ENCODE results near the gene USF3. TPM values are rescaled to one million over a fixed set of nuclear protein-coding genes. Genes with fewer than 3 reads are reported as not detected.

The USF3 gene
- total RNA-seq, 1 donor from 2014 or later = 8.4 TPM

DNA sequence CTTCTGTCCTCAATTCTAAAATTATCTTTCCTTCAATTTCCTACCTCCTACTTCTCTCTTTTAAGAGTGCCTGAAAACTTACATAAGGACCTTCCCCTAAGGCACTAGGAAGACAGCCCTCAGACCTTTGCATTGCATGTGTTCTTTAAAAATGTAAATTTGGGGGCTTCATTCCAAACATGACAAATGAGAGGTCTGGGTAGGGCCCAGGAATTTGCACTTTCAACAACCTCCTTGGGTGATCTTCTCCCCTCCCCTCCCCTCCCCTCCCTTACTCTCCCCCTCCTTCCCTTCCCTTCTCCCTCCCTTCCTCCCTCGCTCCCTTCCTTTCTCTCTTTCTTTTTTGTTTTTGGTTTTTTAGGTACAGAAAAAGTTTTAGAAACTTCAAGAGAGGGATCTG, 18.7 kb downstream of the USF3 start:
- H3K4me3 ChIP-seq (ENCODE audit: low read length in 3 of 3) = no peak overlapping the region
- H3K4me1 ChIP-seq (ENCODE audit: control insufficient read depth in 3 of 3, insufficient read depth in 3 of 3, low read length in 3 of 3) = peaks cover 0 to 8% (median 7%) of the 10 kb centered on the region in 3 donors
- H3K9me3 ChIP-seq (ENCODE audit: control insufficient read depth in 3 of 3, low read length in 3 of 3) = no peaks in the 10 kb centered on the region
- H3K27me3 ChIP-seq (ENCODE audit: control insufficient read depth in 3 of 3, insufficient read depth in 3 of 3, low read length in 3 of 3) = no peaks in the 10 kb centered on the region
- H3K27ac ChIP-seq (ENCODE audit: low read depth, low read length) = no peak overlapping the region
- peaks cover 3 to 21% (median 12%) of the 10 kb centered on the region in 3 donors for H3K36me3 ChIP-seq (ENCODE audit: control insufficient read depth in 3 of 3, insufficient read depth in 3 of 3, low read length in 3 of 3)
- no peak overlapping the region for H3K9ac ChIP-seq (ENCODE audit: low read depth in 1 of 3, low read length in 3 of 3)

DNA sequence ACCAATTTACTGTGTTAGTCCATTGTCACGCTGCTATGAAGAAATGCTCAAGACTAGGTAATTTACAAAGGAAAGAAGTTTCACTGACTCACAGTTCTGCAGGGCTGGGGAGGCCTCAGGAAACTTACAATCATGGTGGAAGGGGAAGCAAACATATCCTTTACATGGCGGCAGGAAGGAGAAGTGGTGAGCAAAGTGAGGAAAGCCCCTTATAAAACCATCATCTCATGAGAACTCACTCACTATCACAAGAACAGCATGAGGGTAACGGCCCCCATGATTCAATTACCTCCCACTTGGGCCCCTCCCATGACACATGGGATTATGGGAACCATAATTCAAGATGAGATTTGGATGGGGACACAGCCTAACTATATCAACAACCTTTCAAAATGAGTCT, 20.2 kb downstream of the USF3 start:
- peaks cover 0 to 8% (median 7%) of the 10 kb centered on the region in 3 donors for H3K4me1 ChIP-seq (ENCODE audit: control insufficient read depth in 3 of 3, insufficient read depth in 3 of 3, low read length in 3 of 3)
- no peak overlapping the region for H3K4me3 ChIP-seq (ENCODE audit: low read length in 3 of 3)
- H3K27ac ChIP-seq (ENCODE audit: low read depth, low read length) = no peak overlapping the region
- peaks cover 3 to 22% (median 18%) of the 10 kb centered on the region in 3 donors for H3K36me3 ChIP-seq (ENCODE audit: control insufficient read depth in 3 of 3, insufficient read depth in 3 of 3, low read length in 3 of 3)
- no peaks in the 10 kb centered on the region for H3K9me3 ChIP-seq (ENCODE audit: control insufficient read depth in 3 of 3, low read length in 3 of 3)
- no peaks in the 10 kb centered on the region for H3K27me3 ChIP-seq (ENCODE audit: control insufficient read depth in 3 of 3, insufficient read depth in 3 of 3, low read length in 3 of 3)
- H3K9ac ChIP-seq (ENCODE audit: low read depth in 1 of 3, low read length in 3 of 3) = no peak overlapping the region

DNA sequence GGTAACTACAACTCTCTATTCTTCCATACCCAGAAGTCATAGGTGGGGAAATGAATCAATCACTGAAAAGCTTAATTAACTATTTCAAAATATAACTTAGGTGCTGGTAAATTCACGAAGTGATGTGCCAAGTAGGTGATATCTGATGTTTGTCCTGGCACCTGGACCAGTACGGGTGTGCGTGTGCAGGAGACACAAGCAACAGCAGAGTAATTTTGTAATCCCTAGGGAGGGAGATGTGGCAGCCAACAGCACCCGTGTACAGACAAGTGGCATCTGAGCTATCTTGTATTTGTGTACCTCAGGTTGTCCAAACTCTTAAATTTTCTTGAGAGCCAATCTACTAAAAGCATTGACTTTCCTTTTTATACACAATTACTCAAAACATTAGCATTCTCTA, 22.8 kb downstream of the USF3 start:
- Histone ChIP-seq H3K27ac (ENCODE audit: low read depth, low read length) (no peak overlapping the region), H3K27me3 (ENCODE audit: control insufficient read depth in 3 of 3, insufficient read depth in 3 of 3, low read length in 3 of 3) (no peaks in the 10 kb centered on the region), H3K4me3 (ENCODE audit: low read length in 3 of 3) (no peak overlapping the region), H3K36me3 (ENCODE audit: control insufficient read depth in 3 of 3, insufficient read depth in 3 of 3, low read length in 3 of 3) (peaks cover 3 to 25% (median 23%) of the 10 kb centered on the region in 3 donors), H3K9ac (ENCODE audit: low read depth in 1 of 3, low read length in 3 of 3) (peak overlapping the region in 1 of 3 donors; percentile 37), H3K9me3 (ENCODE audit: control insufficient read depth in 3 of 3, low read length in 3 of 3) (no peaks in the 10 kb centered on the region), H3K4me1 (ENCODE audit: control insufficient read depth in 3 of 3, insufficient read depth in 3 of 3, low read length in 3 of 3) (peaks cover 0 to 7% (median 5%) of the 10 kb centered on the region in 3 donors)

DNA sequence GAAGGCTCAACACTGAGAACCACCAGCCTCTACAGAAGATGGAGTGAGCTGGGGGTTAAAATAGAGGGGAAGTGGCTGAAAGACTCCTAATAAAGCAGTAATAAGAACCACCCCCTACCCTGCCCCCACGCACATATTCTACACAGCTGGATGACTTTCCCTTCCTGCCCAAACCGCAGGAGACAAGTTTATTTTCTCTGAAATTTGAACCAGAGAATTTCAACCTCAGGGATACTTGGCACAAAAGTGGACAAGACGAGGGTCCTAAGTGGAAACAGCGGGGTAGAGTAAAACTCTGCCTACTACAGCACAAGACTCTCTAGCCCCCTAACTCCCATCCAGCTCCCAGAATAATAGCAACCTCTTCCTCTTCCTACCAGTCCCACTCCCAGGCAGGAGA, 28.4 kb downstream of the USF3 start:
- H3K9ac ChIP-seq (ENCODE audit: low read depth in 1 of 3, low read length in 3 of 3) = no peak overlapping the region
- H3K9me3 ChIP-seq (ENCODE audit: control insufficient read depth in 3 of 3, low read length in 3 of 3) = no peaks in the 10 kb centered on the region
- H3K4me1 ChIP-seq (ENCODE audit: control insufficient read depth in 3 of 3, insufficient read depth in 3 of 3, low read length in 3 of 3) = peaks cover 0 to 10% (median 8%) of the 10 kb centered on the region in 3 donors
- peaks cover 4 to 33% (median 23%) of the 10 kb centered on the region in 3 donors for H3K36me3 ChIP-seq (ENCODE audit: control insufficient read depth in 3 of 3, insufficient read depth in 3 of 3, low read length in 3 of 3)
- peak overlapping the region in 1 of 3 donors; percentile 23 for H3K4me3 ChIP-seq (ENCODE audit: low read length in 3 of 3)
- no peaks in the 10 kb centered on the region for H3K27me3 ChIP-seq (ENCODE audit: control insufficient read depth in 3 of 3, insufficient read depth in 3 of 3, low read length in 3 of 3)
- no peak overlapping the region for H3K27ac ChIP-seq (ENCODE audit: low read depth, low read length)

DNA sequence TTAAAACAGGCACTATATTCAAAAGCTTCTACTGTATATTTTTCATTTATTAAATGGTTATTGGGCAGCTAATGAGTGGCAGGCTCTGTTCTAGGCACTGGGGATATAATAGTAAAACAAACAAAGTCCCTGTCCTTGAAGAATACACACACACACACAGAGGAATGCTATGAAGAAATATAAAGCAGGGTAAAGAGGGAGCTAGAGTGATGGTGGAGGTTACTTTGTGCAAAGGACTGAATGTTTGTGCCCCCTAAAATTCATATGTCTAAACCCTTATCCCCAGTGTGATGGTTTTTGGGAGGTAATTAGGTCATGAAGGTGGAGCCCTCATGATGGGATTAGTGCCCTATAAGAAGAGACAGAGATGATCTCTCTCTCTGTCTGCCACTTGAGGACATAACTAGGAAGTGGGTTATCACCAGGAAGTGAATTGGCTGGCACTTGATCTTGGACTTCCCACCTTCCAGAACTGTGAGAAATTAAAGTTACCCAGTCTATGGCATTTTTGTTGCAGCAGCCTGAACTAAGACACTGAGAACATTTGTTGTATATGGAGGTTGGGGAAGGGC, 31.8 kb downstream of the USF3 start:
- H3K4me3 ChIP-seq (ENCODE audit: low read length in 3 of 3) = no peak overlapping the region
- no peaks in the 10 kb centered on the region for H3K9me3 ChIP-seq (ENCODE audit: control insufficient read depth in 3 of 3, low read length in 3 of 3)
- peaks cover 16 to 30% (median 28%) of the 10 kb centered on the region in 3 donors for H3K4me1 ChIP-seq (ENCODE audit: control insufficient read depth in 3 of 3, insufficient read depth in 3 of 3, low read length in 3 of 3)
- H3K27me3 ChIP-seq (ENCODE audit: control insufficient read depth in 3 of 3, insufficient read depth in 3 of 3, low read length in 3 of 3) = no peaks in the 10 kb centered on the region
- H3K36me3 ChIP-seq (ENCODE audit: control insufficient read depth in 3 of 3, insufficient read depth in 3 of 3, low read length in 3 of 3) = peaks cover 4 to 33% (median 25%) of the 10 kb centered on the region in 3 donors
- no peak overlapping the region for H3K9ac ChIP-seq (ENCODE audit: low read depth in 1 of 3, low read length in 3 of 3)
- H3K27ac ChIP-seq (ENCODE audit: low read depth, low read length) = peak overlapping the region; percentile 94

DNA sequence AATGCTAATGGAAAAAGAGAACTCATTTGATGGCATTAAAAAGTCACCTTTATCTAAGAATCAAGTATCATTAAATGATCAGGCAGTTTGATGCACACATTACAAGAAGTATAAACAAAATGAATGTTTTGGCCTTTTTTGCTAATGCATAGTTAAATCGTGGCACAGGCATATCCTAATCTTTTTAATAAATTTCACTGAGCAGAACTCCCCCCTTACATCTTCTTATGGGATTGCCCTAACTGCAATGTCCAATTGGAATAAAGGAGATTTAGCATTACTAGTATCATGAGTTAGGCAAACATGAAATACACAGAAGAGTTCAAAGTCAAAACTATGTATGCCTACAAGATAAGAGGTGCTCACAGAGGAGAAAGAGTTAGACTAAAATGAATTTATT, 32.7 kb downstream of the USF3 start:
- H3K27me3 ChIP-seq (ENCODE audit: control insufficient read depth in 3 of 3, insufficient read depth in 3 of 3, low read length in 3 of 3) = no peaks in the 10 kb centered on the region
- no peak overlapping the region for H3K9ac ChIP-seq (ENCODE audit: low read depth in 1 of 3, low read length in 3 of 3)
- no peak overlapping the region for H3K4me3 ChIP-seq (ENCODE audit: low read length in 3 of 3)
- H3K4me1 ChIP-seq (ENCODE audit: control insufficient read depth in 3 of 3, insufficient read depth in 3 of 3, low read length in 3 of 3) = peaks cover 25 to 38% (median 37%) of the 10 kb centered on the region in 3 donors
- H3K27ac ChIP-seq (ENCODE audit: low read depth, low read length) = peak overlapping the region; percentile 94
- peaks cover 9 to 40% (median 25%) of the 10 kb centered on the region in 3 donors for H3K36me3 ChIP-seq (ENCODE audit: control insufficient read depth in 3 of 3, insufficient read depth in 3 of 3, low read length in 3 of 3)
- no peaks in the 10 kb centered on the region for H3K9me3 ChIP-seq (ENCODE audit: control insufficient read depth in 3 of 3, low read length in 3 of 3)

DNA sequence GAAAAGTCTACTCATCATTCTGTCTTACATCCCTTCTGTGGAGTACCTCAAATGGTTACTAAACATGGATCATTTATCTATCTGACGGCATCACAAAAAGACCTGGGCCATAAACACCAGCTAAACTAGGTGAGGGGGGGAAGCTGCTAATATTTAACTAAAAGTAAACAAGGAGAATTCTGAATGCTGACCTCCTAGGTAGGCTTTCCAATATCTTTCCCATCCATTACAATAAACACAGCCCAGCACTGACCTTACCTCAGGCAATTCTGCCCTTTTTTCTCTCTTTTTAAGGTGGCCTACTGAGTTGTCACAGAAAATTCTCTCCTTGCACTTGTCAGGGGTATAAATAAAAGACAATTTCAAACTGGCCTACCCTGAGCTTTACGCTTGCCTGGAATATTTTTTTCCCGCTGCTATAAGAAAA, 33.1 kb downstream of the USF3 start:
- Histone ChIP-seq H3K27ac (ENCODE audit: low read depth, low read length) (peak overlapping the region; percentile 94), H3K9ac (ENCODE audit: low read depth in 1 of 3, low read length in 3 of 3) (peak overlapping the region in 1 of 3 donors; percentile 33), H3K4me1 (ENCODE audit: control insufficient read depth in 3 of 3, insufficient read depth in 3 of 3, low read length in 3 of 3) (peaks cover 28 to 42% (median 37%) of the 10 kb centered on the region in 3 donors), H3K4me3 (ENCODE audit: low read length in 3 of 3) (no peak overlapping the region), H3K36me3 (ENCODE audit: control insufficient read depth in 3 of 3, insufficient read depth in 3 of 3, low read length in 3 of 3) (peaks cover 9 to 42% (median 25%) of the 10 kb centered on the region in 3 donors), H3K27me3 (ENCODE audit: control insufficient read depth in 3 of 3, insufficient read depth in 3 of 3, low read length in 3 of 3) (no peaks in the 10 kb centered on the region), H3K9me3 (ENCODE audit: control insufficient read depth in 3 of 3, low read length in 3 of 3) (no peaks in the 10 kb centered on the region)

DNA sequence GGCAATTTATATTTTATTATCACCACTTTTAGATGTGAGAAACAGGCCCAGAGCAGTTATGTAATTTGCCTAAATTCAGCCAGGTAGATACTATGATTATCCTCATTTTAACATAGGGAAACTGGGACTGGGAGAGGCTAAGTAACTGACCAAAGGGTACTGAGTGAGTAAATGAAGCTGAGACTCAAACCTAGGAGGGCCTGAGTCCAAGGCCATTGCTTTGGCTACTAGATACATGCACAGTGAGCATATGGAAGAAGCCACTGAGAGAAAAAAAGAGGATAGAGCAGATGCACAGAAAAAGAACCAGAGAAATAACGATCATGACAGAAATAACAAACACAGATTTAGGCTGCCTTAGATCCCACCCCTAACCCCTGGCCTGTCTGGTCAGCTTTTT, 33.6 kb downstream of the USF3 start:
- no peak overlapping the region for H3K4me3 ChIP-seq (ENCODE audit: low read length in 3 of 3)
- peak overlapping the region; percentile 94 for H3K27ac ChIP-seq (ENCODE audit: low read depth, low read length)
- H3K27me3 ChIP-seq (ENCODE audit: control insufficient read depth in 3 of 3, insufficient read depth in 3 of 3, low read length in 3 of 3) = no peaks in the 10 kb centered on the region
- peaks cover 9 to 43% (median 23%) of the 10 kb centered on the region in 3 donors for H3K36me3 ChIP-seq (ENCODE audit: control insufficient read depth in 3 of 3, insufficient read depth in 3 of 3, low read length in 3 of 3)
- no peaks in the 10 kb centered on the region for H3K9me3 ChIP-seq (ENCODE audit: control insufficient read depth in 3 of 3, low read length in 3 of 3)
- H3K9ac ChIP-seq (ENCODE audit: low read depth in 1 of 3, low read length in 3 of 3) = peak overlapping the region in 1 of 3 donors; percentile 33
- H3K4me1 ChIP-seq (ENCODE audit: control insufficient read depth in 3 of 3, insufficient read depth in 3 of 3, low read length in 3 of 3) = peaks cover 34 to 42% (median 37%) of the 10 kb centered on the region in 3 donors

DNA sequence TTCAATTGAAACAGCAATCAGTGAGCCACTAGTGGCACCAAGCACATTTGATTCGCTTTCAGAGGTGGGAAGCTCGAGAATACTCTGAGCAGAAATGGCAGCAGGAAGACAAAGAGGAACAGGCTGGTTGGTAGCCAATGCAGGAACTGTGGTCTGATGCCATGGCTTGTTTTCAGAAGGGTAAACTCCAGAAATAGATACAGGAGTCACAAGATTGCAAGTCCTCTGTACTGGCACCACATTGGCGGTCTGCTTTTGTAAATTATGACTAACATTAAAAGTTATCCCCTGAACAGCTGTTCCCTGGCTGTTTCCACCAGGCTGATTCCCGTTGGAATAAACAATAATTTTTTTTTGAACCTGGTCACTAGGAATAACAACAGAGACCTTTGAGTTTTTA, 35.5 kb downstream of the USF3 start:
- H3K9me3 ChIP-seq (ENCODE audit: control insufficient read depth in 3 of 3, low read length in 3 of 3) = no peaks in the 10 kb centered on the region
- peaks cover 40 to 60% (median 44%) of the 10 kb centered on the region in 3 donors for H3K4me1 ChIP-seq (ENCODE audit: control insufficient read depth in 3 of 3, insufficient read depth in 3 of 3, low read length in 3 of 3)
- no peaks in the 10 kb centered on the region for H3K27me3 ChIP-seq (ENCODE audit: control insufficient read depth in 3 of 3, insufficient read depth in 3 of 3, low read length in 3 of 3)
- H3K27ac ChIP-seq (ENCODE audit: low read depth, low read length) = peak overlapping the region; percentile 94
- H3K9ac ChIP-seq (ENCODE audit: low read depth in 1 of 3, low read length in 3 of 3) = peak overlapping the region in 1 of 3 donors; percentile 4
- H3K36me3 ChIP-seq (ENCODE audit: control insufficient read depth in 3 of 3, insufficient read depth in 3 of 3, low read length in 3 of 3) = peaks cover 9 to 41% (median 26%) of the 10 kb centered on the region in 3 donors
- H3K4me3 ChIP-seq (ENCODE audit: low read length in 3 of 3) = no peak overlapping the region

DNA sequence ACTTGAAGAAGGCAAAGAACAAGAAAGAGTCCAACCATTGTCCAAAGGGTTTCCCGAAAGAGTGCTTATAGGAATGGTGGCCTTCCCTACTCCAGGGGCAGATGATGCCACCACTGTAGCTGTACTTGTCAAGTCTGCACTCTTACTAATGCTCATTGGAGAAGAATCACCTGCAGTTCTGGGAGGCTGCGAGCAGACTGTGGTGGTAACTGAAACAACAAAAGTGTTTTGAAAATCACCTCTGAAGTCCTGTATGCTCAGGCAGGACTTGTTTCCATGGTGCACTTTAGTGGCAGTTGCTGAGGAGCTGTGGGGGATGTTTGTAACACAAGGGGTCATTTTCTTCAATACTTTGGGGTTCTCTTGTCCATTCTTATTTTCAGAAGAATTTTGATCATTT, 36.0 kb downstream of the USF3 start:
- H3K27me3 ChIP-seq (ENCODE audit: control insufficient read depth in 3 of 3, insufficient read depth in 3 of 3, low read length in 3 of 3) = no peaks in the 10 kb centered on the region
- no peaks in the 10 kb centered on the region for H3K9me3 ChIP-seq (ENCODE audit: control insufficient read depth in 3 of 3, low read length in 3 of 3)
- peak overlapping the region; percentile 94 for H3K27ac ChIP-seq (ENCODE audit: low read depth, low read length)
- H3K36me3 ChIP-seq (ENCODE audit: control insufficient read depth in 3 of 3, insufficient read depth in 3 of 3, low read length in 3 of 3) = peaks cover 9 to 41% (median 25%) of the 10 kb centered on the region in 3 donors
- H3K4me3 ChIP-seq (ENCODE audit: low read length in 3 of 3) = no peak overlapping the region
- H3K4me1 ChIP-seq (ENCODE audit: control insufficient read depth in 3 of 3, insufficient read depth in 3 of 3, low read length in 3 of 3) = peaks cover 42 to 64% (median 48%) of the 10 kb centered on the region in 3 donors
- H3K9ac ChIP-seq (ENCODE audit: low read depth in 1 of 3, low read length in 3 of 3) = no peak overlapping the region
